Muscle of arm (tissue), 12 donors: ENCODE measurements around the gene MSANTD1. TPM values are rescaled to one million over a fixed set of nuclear protein-coding genes. Genes with fewer than 3 reads are reported as not detected.

Source experiments
- DNase-seq: peaks from one replicate; pipeline ENCODE4 v3.0.0-alpha.2; 2013
- polyA plus RNA-seq, 12 donors: library from polyadenylated mRNA; unstranded; fragments of 120-200 nt; gene quantifications; one replicate each; pipeline ENCODE4 v1.2.1, GENCODE V29; 2013; ENCODE audit not compliant: insufficient read length in 12 of 12

The MSANTD1 gene
- polyA plus RNA-seq, 12 donors, result 0.39 to 1.0 (median 0.64) TPM; not detected in 2

- DNase-seq, result no peak
Measured at GRCh38 chr4:3232001-3232400, 17.0 kb upstream of the MSANTD1 start.

- DNase-seq, result no peak
Measured at GRCh38 chr4:3232871-3233271, 16.1 kb upstream of the MSANTD1 start.

GRCh38 chr4:3233391-3234071, 15.4 kb upstream of the MSANTD1 start:
- no peak for DNase-seq

GRCh38 chr4:3234171-3235029, 14.6 kb upstream of the MSANTD1 start:
- no peak for DNase-seq

GRCh38 chr4:3235030-3235345, 14.0 kb upstream of the MSANTD1 start:
- no peak for DNase-seq

- DNase-seq, result no peak
Measured at GRCh38 chr4:3235581-3235980, 13.4 kb upstream of the MSANTD1 start.

- no peak for DNase-seq
Measured at GRCh38 chr4:3236326-3236878, 12.6 kb upstream of the MSANTD1 start.

- no peak for DNase-seq
Measured at GRCh38 chr4:3237266-3237665, 11.7 kb upstream of the MSANTD1 start.

- DNase-seq, result no peak
Measured at GRCh38 chr4:3237712-3238560, 11.0 kb upstream of the MSANTD1 start.

- DNase-seq, result no peak
Measured at GRCh38 chr4:3238721-3239120, 10.2 kb upstream of the MSANTD1 start.

GRCh38 chr4:3239303-3239702, 9.7 kb upstream of the MSANTD1 start:
- DNase-seq, result no peak

GRCh38 chr4:3239998-3240920, 8.7 kb upstream of the MSANTD1 start:
- DNase-seq, result no peak

- no peak for DNase-seq
Measured at GRCh38 chr4:3240936-3241522, 7.9 kb upstream of the MSANTD1 start.

- peak; percentile 92 for DNase-seq
Measured at GRCh38 chr4:3241898-3242524, 6.9 kb upstream of the MSANTD1 start.

GRCh38 chr4:3243136-3243780, 5.7 kb upstream of the MSANTD1 start:
- DNase-seq, result no peak

GRCh38 chr4:3244002-3244401, 5.0 kb upstream of the MSANTD1 start:
- no peak for DNase-seq

- DNase-seq, result no peak
Measured at GRCh38 chr4:3244747-3245146, 4.2 kb upstream of the MSANTD1 start.

- no peak for DNase-seq
Measured at GRCh38 chr4:3245676-3246075, 3.3 kb upstream of the MSANTD1 start.
